GM18498 (cell line): ENCODE measurements around the gene SCFD1.

ENCODE experiments used
- ATAC-seq: cut with Tn5 transposase; IDR thresholded peaks from one replicate; pipeline ENCODE4 v1.9.1; 2021; ENCODE audit warnings: mild to moderate bottlenecking, moderate library complexity; ENCODE audit not compliant: unreplicated experiment

Gene SCFD1

DNA sequence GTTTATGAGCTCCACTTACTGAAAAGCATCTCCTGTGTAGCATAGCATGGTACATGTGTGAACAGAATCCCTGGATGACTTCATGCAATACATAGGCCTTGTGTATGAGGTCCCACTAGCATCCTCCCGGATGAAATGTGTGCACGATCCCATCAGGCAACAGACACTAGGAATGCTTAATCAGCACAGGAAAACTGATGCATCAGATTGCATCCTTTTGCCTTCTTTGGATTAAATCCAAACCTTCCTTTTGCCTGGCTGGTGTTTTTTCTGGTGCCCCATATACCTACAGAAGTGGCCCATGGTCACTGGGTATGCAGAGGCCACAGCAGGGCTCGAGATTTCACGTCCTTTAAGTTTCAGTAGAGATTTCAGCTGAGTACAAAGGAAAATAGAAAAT is 131.3 kb downstream of the SCFD1 start:
- ATAC-seq = no peak

DNA sequence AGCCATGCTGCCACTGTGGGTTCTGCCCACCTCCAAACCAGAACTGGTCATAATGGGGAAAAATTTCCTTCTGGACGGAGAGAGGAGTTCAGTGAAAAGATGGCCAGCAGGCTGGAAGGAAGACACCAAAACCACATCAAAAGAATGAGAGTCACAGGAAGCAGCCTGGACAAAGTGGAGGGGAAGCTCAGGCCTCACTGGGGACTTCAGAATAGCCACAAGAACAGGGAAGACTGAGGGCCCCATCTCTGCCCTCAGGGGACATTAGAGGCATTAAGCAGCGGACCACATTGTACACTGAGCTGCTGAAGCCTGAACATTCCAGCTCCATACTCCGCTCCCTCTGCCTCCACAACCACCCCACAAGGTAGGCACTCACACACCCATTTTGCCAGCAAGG is 132.7 kb downstream of the SCFD1 start:
- ATAC-seq = no peak

DNA sequence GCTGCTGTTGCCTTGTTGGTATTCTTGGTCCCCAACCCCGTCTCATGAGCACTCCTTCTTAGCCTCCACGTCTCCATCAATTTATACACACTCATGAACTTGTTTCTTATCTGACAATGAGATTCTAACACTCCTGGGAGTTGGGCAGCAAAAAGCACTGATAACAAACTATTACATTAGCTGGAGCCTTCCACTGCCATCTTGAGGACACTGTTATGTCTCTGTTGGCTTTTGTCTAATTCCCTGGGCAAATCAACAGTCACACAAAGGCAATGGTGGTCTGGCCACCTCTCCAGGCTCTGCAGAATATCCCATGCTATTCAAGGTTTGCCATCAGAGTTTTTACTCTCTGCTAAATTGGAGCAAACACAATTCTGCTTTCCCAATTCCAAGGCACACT is 134.5 kb downstream of the SCFD1 start:
- no peak for ATAC-seq

DNA sequence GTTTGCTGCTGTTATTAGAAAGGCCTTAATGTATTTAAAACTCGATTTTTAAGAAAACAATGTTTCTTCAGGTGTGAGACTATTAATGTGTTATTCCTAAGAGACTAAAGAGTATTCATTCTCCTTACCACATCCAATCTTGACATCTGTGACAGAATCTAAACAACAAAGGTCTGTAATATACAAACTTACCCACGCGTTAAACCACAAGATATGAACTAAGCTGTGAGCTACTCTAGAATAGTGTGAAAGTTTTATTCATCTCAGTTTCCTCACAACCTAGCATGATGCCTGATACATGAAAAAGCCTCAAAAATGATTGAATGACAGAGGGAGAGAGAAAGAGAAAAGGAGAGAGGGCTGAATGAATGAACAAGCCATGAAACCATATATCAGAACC is 135.0 kb downstream of the SCFD1 start:
- no peak for ATAC-seq

DNA sequence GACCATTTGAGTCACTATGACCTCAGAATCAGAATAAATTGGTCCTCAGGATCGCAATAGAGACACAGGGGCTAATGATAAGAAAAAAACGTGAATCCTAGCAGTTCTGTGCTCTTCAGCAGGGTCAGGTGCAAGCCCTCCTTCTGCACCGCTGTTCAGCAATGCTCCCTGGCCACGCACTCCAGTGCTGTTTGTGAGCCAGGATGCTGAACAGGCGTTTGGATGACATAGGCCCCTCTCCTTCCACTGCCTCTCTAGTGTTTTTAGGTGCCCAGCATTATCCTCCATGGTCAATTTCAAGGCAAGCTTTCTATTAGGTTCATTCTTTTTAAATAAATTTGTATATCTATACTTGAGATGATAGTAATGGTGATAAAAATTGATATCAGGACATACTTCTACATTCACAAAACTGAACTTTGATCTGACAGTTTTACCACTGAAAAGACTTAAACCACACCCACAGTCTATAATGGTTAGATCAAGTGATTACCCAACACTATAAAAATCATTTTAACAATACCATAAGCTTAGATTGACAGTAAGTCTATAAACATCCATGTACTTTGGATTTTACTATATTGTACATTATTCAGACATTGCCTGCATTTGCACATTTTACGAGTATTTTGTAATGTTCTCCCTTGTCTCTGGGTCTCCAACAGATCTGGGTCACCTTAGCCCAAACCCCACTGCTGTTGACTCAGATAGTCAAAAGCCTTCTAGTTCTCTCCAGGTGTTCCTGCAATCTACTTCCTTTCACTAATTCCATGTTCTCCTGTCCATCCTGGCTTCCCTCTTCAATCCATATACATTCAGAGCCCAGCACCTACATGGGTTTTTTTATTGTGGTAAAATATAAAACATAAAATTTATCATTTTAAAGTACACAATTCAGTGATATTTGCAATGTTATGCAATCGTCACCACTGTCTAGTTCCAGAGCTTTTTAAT is 137.3 kb downstream of the SCFD1 start:
- no peak for ATAC-seq

DNA sequence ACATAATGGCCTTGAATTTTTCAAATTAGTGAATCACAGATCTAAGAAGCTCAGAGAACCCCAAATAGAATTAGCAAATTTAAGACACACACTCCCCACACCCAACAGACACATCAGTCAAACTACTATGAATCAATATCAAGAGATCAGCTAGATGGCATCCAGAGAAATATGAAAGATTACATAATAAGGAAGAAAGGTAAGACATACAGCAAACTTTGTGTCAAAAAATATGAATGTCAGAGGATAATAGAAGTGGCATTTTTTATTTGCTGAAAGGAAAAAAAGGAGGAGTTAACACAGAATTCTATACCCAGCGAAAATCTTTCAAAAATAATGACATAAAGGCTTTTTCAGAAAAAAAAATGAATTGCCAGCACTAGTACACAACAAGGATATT is 141.8 kb downstream of the SCFD1 start:
- no peak for ATAC-seq

DNA sequence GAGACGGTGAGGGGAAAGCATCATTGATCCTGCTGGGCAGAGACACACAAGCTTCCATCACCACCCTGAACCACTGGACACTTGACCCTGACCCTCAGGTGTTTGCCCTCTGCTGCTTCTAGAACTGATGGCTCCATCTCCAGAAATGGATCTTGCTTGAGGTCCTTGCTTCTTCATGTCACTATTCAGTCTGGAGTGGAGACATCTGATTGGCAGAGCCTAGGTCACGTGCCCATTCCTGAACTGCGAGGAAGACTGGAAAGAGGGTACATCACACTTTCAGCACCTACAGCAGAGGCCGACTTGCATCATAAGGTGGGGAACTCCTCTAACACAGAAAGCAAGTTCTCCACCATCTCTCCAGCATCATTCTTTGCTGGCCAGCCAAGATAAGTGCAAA is 145.5 kb downstream of the SCFD1 start:
- ATAC-seq = no peak

DNA sequence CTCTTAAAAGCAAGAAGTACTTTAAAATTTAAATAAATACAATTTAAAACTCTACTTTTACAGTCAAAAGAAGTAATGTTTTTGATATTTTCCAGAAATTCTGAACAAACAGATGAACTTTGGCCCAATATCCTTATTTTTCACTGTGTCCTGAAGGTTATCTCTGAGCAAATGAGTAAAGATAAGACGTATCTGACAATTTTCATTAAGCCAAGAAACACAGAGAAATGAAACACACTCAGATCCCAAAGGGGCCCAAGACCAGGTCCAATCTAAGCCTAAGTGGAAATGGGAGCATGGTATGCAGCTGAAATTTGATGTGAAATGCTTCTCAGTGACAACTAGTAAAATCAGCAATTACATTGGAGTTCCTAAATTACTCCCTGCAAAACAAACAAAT is 146.7 kb downstream of the SCFD1 start:
- no peak for ATAC-seq

DNA sequence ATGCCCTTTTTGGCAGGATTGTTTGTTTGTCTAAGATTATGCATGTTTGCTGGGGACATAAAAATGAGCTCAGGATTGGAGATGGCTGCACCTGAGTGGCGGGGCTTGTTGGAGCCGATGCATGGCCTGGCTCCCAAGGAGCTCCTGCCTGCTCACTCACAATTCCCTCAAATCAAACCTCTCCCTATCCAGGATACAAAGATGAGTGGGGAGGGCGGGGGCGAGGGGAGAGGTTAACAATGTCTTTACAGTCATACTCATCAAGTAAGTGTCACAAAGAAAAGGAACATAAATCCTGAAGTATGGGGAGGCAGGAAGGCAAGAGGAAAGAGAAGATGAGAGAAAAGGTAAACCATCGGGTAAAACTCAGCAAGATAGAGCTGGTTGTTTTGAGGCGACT is 148.3 kb downstream of the SCFD1 start:
- no peak for ATAC-seq

DNA sequence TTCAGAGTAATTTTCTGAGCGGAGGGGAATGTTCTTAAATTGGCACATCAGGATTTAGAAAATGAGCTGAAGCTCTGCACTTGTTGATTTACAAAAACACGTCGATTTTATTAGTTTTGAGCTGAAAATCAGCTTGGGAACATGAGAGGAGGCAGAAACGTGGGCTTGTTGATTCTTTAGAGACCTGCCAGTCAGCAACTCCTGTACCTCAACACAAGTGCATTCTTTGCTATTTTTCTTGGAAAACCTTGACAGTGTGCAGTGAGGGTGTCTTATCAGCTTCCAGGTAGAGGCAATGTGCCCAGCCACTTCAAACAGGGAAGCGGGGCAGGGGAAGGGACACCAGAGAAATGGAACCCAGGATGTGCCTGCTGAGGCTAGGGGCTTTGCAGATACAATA is 149.5 kb downstream of the SCFD1 start:
- no peak for ATAC-seq

DNA sequence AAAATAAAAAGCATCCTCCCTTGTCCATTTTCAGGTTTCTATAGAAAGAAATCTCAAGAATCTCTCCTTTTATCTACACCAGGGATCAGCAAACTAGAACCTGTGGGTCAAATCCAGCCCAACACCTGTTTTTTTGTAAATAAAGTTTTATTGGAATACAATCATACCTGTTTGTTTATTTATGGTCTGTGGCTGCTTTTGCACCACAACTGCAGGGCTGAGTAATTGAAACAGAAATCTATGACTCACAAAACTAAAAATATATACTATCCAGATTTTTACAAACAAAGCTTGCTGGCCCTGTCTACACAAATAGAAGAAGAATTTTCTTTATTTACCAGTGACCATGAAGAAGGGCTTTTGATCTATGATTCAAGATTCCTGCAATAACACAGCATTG is 157.1 kb downstream of the SCFD1 start:
- peak; percentile 58 for ATAC-seq
